Retinal pigment epithelial cell (primary cell): ENCODE measurements around the gene SERP2.

Experiments used
- DNase-seq: peaks from one replicate; pipeline ENCODE4 v3.0.0-alpha.2; 2010; ENCODE audit warnings: low read depth
- H3K4me3 ChIP-seq: 2 replicates; pipeline ENCODE4 v1.5.1; 2011; ENCODE audit warnings: mild to moderate bottlenecking, low read length, control low read depth, moderate library complexity
- TF ChIP-seq, protein P1 (sequence below): conservative IDR thresholded peaks from 2 replicates; pipeline ENCODE4 v1.5.1; 2011; ENCODE audit warnings: low read depth, low read length, control low read depth, inconsistent platforms

SERP2 gene

DNA sequence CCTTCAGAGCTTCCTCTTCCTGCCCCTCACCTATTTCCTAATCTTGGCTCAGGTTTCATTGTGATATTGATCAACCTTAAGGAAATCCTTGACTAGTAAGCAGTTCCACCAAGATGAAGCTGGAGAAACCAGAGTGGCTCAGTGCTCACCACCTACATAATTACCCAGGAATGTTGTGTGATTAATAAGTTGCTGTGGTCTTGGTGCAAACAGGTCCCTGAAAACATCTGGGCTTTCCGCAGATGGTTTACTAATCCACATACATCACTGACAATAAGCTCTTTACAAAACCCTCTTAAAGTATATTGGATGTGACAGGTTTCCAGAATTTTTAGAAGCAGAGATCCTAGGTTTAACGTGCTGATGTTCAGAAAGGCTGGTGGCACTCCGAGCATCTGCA lies 8.6 kb upstream of the SERP2 start:
- no peak overlapping the region for H3K4me3 ChIP-seq
- TF ChIP-seq, protein P1, sequence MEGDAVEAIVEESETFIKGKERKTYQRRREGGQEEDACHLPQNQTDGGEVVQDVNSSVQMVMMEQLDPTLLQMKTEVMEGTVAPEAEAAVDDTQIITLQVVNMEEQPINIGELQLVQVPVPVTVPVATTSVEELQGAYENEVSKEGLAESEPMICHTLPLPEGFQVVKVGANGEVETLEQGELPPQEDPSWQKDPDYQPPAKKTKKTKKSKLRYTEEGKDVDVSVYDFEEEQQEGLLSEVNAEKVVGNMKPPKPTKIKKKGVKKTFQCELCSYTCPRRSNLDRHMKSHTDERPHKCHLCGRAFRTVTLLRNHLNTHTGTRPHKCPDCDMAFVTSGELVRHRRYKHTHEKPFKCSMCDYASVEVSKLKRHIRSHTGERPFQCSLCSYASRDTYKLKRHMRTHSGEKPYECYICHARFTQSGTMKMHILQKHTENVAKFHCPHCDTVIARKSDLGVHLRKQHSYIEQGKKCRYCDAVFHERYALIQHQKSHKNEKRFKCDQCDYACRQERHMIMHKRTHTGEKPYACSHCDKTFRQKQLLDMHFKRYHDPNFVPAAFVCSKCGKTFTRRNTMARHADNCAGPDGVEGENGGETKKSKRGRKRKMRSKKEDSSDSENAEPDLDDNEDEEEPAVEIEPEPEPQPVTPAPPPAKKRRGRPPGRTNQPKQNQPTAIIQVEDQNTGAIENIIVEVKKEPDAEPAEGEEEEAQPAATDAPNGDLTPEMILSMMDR, result no peak
- DNase-seq, result no peak

DNA sequence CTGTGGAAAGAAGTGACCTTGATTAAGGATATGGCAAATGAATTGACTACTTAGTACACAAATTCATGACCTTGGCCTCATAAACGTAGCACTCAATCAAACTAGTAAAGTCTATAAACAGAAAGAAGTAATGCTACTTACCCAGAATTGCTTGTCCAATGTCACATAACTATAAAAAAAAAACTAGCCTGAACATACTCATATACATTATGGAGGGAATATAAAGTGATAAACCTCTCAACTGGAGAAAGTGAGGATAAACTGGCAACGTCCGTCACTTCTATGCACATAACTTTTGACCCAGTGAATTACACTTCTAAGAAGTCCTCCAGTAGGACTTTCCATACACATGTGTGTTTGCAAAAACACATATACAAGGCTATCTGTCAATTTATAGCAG lies 7.7 kb upstream of the SERP2 start:
- no peak for DNase-seq

DNA sequence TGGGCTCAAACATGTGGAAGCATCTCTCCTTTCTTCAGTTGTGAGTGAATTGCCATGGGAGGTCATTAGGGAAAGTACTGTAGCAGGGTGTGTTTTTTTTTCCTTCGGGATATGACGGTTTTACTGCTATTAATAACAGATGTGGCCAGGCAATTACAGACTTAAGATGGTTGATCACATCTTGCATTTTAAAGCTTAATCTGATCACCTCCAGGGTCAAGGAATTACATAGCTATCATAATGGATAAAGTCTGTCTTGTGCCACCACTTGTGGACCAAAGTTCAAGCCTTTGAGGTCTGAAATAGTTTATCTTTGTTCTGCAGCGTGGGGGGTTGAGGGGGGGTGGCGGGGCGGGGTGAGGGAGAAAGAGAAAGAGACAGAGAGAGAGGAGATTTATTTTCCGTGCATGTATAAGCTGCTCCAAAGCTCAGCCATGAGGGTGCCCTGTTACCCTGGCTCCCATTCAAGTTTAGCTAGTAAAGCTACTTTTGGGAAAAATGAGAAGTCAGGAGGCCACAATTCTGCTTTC lies 5.5 kb upstream of the SERP2 start:
- H3K4me3 ChIP-seq, result no peak overlapping the region
- DNase-seq, result peak; percentile 57
- TF ChIP-seq, protein P1, result no peak

More for the DNA sequence above, 7.7 kb upstream of the SERP2 start:
- TF ChIP-seq, protein P1, result no peak
- H3K4me3 ChIP-seq, result no peak overlapping the region

DNA sequence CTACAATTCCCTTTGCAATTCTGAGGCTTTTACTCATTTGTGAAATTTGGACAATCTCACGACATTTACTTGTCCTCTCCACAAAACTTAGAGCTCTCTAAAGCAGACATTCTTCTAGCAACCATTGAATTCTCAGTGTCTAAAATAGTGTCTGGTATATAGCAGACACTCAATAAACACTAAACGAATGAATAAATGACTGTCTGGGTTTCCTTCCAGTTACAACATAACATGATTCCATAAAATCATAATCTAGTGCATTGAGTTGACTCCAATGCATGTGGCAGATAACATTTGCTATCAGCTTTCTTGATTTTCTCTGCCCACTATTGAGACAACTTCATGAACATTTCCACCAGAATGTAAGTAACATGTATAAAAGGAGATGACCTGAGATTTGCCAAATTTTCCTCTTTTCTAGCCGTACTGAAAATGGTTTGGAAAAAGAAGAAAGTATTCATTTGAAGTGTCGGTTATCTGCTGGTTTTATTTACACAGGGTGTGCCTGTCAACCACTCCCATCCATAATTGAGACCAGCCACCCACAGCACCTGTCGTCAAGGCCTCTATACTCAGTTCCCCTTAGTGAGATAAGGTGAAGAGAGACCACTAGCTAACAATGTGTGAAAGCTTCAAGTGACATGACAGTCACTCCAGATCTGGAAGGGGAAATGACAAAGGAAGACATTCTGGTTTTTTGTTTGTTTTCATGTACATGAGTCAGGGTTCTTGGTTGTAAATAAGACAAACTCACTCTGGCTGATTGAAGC lies 4.8 kb upstream of the SERP2 start:
- TF ChIP-seq, protein P1, result no peak
- no peak for DNase-seq
- H3K4me3 ChIP-seq, result no peak overlapping the region

DNA sequence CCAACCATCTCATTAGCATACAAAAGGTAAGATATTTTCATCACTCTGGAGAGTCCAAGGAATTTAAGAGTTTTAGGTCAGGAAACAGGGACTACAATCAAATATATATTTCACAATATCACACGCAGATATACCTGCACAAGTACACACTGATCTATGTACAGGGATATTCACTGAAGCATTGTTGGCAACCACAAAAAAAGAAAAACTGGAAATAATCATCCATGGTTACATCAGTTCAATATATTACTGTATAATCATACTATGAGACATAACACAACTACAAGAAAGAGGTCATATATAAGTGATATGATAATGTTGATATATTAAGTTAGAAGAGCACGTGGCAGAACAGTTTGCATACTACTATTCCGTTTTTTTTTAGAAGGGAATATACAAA lies 2.2 kb upstream of the SERP2 start:
- H3K4me3 ChIP-seq, result no peak overlapping the region
- no peak for DNase-seq
- TF ChIP-seq, protein P1, result no peak

DNA sequence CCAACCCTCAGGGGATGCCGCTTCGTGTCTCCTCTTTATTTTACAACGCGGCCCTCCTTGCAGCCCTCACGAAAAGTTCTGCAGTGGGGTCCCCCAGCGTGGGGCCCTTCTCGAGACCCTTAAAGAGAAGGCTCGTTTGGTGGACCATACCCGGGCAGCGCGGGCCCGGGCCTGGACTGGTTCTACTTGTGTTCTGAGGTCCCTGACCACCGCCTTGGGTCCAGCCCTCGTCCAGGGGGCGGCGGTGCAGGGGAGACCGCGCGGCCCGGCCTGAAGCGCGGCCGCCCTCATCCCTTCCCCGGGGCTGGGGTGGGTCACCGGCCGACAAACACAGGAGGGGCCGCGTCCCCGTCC lies 400 bp upstream of the SERP2 start:
- TF ChIP-seq, protein P1, result no peak
- peak overlapping the region; percentile 61 for H3K4me3 ChIP-seq
- DNase-seq, result no peak

DNA sequence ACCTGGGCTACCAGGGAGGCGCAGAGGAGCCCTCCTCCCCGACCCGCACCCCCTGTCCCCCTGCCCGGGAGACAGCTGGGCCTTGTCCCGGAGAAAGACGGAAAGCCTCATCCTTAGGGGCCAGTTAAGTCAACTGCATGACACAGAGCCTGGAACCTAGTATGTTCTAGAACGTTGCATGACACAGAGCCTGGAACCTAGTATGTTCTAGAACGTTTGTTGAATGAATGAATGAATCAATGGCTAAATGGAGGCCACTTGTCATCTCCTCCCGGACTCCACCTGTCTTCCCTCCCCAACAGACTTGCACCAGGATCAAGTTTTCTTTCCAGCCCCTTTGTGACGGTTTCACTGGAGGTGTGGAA lies 706 bp downstream of the SERP2 start:
- peak overlapping the region; percentile 61 for H3K4me3 ChIP-seq
- no peak for DNase-seq
- TF ChIP-seq, protein P1, result no peak
